Effector CD8-positive, alpha-beta T cell (primary cell): ENCODE measurements around the gene OR11L1.

Source experiments
- DNase-seq: peaks from one replicate; lab custom pipeline; 2025; lab: John Stamatoyannopoulos, UW
- total RNA-seq, 4 experiments: gene quantifications; one replicate each; lab custom pipeline; 2026; lab: John Stamatoyannopoulos, UW

Gene OR11L1, protein sequence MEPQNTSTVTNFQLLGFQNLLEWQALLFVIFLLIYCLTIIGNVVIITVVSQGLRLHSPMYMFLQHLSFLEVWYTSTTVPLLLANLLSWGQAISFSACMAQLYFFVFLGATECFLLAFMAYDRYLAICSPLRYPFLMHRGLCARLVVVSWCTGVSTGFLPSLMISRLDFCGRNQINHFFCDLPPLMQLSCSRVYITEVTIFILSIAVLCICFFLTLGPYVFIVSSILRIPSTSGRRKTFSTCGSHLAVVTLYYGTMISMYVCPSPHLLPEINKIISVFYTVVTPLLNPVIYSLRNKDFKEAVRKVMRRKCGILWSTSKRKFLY
- 0 reads per million in 4 experiments for total RNA-seq

DNA sequence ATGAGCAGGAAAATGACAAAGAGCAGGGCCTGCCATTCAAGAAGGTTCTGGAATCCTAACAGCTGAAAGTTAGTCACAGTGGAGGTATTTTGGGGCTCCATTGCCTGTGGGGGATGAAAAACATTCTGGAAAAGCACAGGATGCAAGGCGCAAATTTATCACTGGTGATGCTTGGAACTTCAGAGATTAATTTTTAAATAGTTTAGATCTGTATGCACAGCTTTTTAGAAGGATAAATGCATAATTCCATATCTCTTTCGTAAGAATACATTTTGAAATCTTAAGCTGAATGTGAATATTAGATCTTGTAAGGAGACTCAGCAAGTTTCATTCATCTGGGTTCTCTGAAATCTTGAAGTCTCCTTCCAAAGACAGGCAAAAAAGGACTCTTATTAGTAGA, at the start of gene OR11L1:
OR11L1 (minus strand) TSS at position 101 of the 400 bp plus-strand sequence; CDS start at position 101, 0 bp downstream.
- DNase-seq = no peak

- no peak for DNase-seq
These were observed 43.2 kb upstream of the OR11L1 start for GRCh38 chr1:247884797-247885413.

- DNase-seq = no peak
These were observed 41.6 kb upstream of the OR11L1 start for GRCh38 chr1:247883346-247883745.

- DNase-seq = no peak
These were observed 23.7 kb upstream of the OR11L1 start for GRCh38 chr1:247865416-247865815.

- DNase-seq = no peak
These were observed 22.9 kb upstream of the OR11L1 start for GRCh38 chr1:247864644-247865043.

DNA sequence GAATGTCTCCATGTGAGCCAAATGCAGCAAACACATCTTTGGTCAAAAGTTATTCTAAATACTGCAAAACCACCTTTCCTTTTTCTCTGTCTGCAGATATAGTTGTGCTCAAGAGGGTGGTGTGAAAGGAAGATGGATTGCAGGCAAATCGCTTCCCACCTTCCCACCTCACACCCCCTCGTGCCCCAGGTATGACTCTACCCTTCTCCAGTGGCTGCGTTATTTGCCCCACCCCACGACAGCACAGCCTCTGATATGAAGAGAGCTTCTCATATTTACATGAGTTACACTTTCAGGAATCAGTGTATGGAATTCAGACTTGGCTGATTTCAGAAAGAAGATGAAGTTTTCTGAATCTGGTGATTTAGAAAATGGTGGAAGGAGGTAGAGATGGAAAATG, 21.1 kb upstream of the OR11L1 start:
- DNase-seq = no peak

- no peak for DNase-seq
These were observed 16.4 kb upstream of the OR11L1 start for GRCh38 chr1:247857985-247858619.

DNA sequence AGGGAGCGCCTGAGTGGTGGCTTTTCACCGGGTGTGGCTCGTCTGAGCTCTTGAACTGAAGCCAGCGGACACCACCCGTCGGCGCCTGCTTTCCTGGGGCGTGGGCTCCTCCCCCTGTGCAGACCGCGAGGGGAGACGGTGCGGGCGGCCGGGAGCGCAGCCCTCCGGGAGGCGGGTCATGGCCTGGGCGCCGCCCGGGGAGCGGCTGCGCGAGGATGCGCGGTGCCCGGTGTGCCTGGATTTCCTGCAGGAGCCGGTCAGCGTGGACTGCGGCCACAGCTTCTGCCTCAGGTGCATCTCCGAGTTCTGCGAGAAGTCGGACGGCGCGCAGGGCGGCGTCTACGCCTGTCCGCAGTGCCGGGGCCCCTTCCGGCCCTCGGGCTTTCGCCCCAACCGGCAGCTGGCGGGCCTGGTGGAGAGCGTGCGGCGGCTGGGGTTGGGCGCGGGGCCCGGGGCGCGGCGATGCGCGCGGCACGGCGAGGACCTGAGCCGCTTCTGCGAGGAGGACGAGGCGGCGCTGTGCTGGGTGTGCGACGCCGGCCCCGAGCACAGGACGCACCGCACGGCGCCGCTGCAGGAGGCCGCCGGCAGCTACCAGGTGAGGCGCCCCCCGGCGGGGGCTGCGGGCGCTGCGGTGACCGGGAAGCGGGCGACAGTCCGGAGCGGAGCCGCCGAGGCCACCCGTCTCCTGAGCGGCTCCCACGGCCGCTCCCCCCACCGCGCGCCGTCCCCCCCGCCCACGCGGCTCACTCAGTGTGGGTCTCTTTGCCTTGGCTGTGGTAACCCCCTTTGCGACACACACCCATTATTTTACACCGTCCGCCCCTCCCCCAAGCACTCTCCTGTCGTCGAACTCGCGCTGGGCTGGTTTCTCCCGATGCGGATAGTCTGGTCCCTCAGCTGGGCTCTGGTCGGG, 15.6 kb upstream of the OR11L1 start, which contains the start of gene TRIM58:
TRIM58 (plus strand) TSS at position 119 of the 916 bp plus-strand sequence; CDS start at position 179, 60 bp downstream.
- DNase-seq = no peak

DNA sequence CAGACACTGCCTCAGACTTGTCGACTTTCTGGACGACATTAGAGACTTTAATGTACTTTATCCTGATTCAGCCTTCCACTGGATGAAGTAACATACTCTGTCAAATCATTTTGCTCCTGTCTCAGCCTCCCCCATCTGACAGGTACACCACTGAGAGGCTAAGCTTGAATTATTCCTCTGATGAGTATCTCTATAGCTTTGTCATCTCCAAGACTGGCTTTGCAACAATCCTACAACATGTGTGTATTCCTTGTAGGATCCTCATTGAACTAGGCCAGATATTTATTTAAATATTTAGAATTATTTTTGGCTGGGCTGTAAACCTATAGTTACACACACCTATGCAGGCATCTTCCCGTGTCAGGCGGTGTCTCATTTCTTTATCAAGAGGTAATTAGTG, 14.2 kb upstream of the OR11L1 start:
- DNase-seq = no peak

GRCh38 chr1:247854899-247855545, 13.3 kb upstream of the OR11L1 start:
- no peak for DNase-seq

DNA sequence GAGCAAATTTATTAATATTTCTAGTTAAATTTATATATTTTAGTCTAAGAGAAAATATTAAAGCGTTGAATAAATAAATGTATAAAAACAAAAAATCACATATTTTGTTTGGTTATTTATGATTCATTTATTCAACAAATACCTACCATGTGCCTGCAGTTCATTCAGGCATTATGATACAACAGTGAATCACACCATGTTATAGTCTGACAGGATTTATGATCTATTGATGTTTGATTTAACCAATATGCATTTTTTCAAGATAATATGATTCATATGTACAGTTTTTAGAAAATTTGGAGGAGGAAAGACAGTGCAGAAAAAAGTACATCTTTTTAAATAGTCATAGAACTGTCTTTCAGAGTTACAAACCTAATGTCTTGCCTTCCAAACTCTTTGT, 7.9 kb upstream of the OR11L1 start:
- no peak for DNase-seq

DNA sequence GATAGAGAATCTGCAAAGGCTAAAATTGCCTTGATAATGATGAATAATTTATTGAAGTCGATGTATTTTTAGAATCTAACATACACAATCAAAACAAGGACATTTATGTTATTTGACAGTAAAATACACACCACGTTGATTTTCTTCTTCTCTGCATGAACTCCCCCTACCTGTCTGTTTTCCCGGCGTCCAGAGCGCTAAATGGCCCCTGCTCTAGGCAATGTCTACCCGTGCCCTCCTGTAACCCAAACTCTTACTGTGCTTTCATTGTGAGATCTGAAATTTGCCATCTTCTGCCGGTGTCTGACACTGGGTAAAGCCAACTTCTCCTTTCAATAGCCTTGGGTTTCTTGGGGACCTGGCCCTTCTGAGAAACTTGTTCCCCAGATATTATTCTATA, 6.7 kb upstream of the OR11L1 start:
- DNase-seq = no peak

- DNase-seq = no peak
These were observed 4.0 kb upstream of the OR11L1 start for GRCh38 chr1:247845693-247846017.

DNA sequence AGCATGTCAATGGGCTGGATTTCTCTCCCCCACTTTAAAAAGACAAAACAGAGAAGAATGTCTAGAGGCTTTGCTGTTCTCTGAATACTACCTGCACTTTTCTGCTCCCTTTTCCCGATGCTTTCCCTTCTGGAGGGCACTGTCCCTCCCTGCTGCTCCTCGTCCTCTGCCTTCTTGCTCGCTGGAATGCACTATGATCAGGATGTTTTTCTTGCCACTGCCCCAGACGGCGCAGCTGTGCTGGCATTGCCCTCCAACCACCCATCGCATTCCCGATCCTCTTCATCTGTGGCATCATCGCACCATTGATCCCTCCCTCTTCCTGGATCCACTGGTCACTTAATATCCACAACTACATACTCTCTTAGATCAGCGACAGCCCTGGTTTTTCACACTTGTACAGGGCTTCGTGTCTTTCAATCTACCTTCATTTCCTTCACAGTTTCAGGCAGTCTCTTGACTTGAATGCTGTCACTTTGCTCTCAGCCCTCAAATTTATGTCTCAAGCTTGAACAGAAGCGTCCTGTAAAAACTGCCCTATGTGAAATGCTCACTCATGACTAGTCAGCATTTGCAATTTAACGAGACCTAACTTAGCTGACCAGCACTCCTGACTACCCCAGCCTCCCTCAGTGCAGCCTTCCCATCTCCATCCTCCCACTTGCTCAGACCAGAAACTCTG, 3.5 kb upstream of the OR11L1 start:
- DNase-seq = no peak

DNA sequence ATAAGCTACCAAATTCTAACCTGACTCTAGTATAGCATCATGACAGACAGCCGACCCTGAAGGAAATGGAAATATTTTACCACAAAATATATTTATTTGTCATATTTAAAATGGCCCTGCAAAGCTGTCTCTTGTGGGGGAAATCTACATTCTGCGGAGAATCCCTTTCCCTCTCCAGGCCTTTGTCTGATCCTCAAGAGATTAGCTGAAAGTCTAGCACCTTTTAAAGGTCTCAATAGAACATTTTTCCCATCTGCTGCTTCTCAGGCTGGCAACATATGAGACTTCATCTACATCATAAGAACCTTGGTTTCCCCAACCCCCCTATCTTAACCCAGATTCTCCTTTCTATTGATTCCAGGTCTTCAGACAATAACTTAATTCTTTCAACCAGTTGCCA, 1.7 kb upstream of the OR11L1 start:
- DNase-seq = no peak

- no peak for DNase-seq
These were observed 878 bp downstream of the OR11L1 start for GRCh38 chr1:247840818-247841217.

DNA sequence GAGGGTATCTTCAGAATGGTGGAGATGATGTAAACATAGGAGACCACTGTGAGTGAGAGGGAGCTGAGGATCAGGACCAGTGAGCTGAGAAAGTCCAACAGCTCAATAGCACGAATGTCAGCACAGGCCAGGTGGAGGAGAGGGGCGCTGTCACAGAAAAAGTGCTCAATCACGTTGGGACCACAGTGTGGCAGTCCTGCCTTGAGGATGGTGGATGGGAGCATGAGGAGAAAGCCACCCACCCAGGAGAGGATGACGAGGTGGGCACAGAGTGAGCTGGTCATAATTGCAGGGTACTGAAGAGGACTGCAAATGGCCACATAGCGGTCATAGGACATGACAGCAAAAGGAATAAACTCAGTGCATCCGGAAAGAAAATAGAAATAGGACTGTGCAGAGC, 8.1 kb downstream of the OR11L1 start:
- DNase-seq = no peak

DNA sequence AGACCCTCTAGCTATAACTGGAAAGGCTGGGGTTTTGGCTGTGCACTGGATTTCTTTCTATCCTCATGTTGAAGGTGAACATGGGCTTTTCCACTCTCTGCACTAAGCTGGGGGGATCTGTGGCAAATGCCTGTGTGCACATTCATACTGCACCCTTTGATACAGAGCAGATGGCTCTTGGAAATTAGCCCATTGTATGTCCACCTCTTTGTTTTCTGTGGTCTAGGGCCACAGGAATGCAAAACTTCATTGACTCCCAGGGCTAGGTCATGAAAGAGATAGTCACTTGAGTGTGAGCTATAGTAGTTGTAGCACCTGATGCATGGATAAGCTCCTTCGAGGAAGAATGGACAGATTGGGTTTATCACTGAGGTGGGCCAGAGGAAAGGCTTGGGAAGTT, 12.0 kb downstream of the OR11L1 start:
- DNase-seq = no peak

- DNase-seq = no peak
These were observed 16.3 kb downstream of the OR11L1 start for GRCh38 chr1:247825362-247825761.

DNA sequence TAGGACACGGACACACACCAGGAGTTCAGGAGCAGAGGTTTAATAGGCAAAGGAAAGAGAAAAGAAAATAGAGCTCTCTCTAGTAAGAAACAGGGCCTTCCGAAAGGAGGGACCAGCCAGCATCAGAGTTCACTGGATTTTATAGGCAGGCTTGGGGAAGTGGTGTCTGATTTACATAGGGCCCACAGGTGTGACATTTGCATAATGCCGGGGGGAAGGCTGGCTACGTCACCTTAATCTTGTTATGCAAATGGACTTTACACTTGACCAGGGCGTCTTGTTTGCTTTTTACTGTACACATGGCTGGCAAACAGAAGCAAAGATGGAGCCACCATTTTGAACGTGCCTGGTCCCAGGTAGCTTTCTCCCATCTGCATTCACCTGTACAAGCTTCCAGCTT, 17.7 kb downstream of the OR11L1 start, which contains the start of gene OR14A16:
OR14A16 (minus strand) TSS at position 97 of the 400 bp plus-strand sequence. CDS start 8,390 bp downstream, outside the sequence.
- no peak for DNase-seq

- DNase-seq = no peak
These were observed 19.6 kb downstream of the OR11L1 start for GRCh38 chr1:247822060-247822459.
